NCI-H524 (cell line): ENCODE measurements around the gene BRCA1.
"Not testable (repeated sequence)": the region's sequence is repeated elsewhere in the genome, so short reads cannot be mapped to it uniquely, and the experiment has no call there.

Experiments used
- DNase-seq, 2 experiments: peaks; one replicate each; lab custom pipeline; 2025; lab: John Stamatoyannopoulos, UW

The BRCA1 gene

GRCh38 chr17:43069368-43069898, 55.7 kb downstream of the BRCA1 start:
- DNase-seq = no peak

- DNase-seq = no peak
Observed at GRCh38 chr17:43068570-43069367, 56.4 kb downstream of the BRCA1 start.

GRCh38 chr17:43062984-43063638, 62.1 kb downstream of the BRCA1 start:
- DNase-seq = no peak

- no peak for DNase-seq
Observed at GRCh38 chr17:43056051-43056450, 69.1 kb downstream of the BRCA1 start.

DNA sequence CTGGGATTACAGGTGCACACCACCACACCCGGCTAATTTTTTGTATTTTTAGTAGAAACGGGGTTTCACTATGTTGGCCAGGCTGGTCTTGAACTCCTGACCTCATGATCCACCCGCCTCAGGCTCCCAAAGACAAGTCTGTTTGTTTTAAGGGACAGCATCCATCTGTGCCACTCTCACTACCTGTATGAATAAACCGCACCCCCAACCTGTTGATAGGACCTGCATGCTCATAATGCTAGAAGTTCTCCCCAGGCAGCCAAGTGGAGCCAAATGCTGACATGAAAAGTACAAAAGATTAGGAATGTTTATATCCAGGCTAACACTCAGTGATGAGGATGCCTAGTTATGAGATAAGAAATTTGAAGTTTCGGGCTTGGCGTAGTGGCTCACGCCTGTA, 72.2 kb downstream of the BRCA1 start:
- DNase-seq = not testable (repeated sequence)

- DNase-seq = no peak
Observed at GRCh38 chr17:43051969-43052368, 73.2 kb downstream of the BRCA1 start.

DNA sequence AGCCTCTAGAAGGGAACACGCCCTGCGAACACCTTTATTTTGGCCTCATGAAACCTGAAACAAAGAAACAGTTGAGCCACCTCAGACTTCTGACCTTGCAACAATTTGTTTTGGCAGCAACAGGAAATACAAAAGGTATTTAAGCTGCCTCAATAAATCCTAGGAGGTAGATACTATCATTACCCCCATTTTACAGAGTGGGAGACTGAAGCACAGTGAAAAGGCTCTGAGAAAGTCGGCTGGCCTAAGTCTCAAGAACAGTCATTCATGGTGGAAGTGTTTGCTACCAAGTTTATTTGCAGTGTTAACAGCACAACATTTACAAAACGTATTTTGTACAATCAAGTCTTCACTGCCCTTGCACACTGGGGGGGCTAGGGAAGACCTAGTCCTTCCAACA, 81.1 kb downstream of the BRCA1 start:
- no peak for DNase-seq

- DNase-seq = no peak
Observed at GRCh38 chr17:43043307-43043706, 81.9 kb downstream of the BRCA1 start.

DNA sequence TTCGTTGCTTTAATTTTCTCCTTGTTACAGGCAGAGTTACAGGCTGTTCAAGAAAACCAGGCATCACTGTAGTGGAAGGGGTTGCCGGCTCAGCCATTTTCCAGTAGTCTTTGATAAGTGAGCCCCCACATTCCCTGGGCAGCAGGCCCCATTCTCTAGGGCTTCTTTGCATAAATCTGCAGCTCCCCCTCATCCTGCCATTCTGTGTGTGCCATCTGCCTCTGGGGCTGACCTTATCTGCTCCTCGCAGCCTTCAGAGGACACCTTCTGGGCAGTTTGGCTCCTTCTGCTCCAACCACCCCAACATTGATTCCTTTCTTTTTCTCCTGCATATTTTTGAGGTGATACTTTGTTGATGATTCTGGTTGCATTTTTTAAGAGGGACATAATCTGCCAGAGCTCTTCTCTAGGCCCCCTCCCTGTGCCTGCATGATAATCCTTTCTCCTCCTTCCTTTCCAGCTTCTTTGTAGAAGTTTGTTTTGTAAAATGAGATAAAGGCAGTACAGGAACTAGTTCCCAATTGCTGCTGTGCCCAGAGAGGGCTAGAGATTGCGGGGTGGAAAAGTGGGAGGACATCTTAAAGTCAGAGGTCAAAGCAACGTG, 83.0 kb downstream of the BRCA1 start:
- DNase-seq = peak; percentile 13 to 78

- no peak for DNase-seq
Observed at GRCh38 chr17:43040655-43041054, 84.5 kb downstream of the BRCA1 start.

GRCh38 chr17:43039646-43040045, 85.5 kb downstream of the BRCA1 start:
- DNase-seq = no peak

- DNase-seq = no peak
Observed at GRCh38 chr17:43034894-43035293, 90.3 kb downstream of the BRCA1 start.

- peak; percentile 97 to 99 for DNase-seq
Observed at GRCh38 chr17:43033948-43034881, 90.9 kb downstream of the BRCA1 start.

- no peak for DNase-seq
Observed at GRCh38 chr17:43031666-43032065, 93.5 kb downstream of the BRCA1 start.

DNA sequence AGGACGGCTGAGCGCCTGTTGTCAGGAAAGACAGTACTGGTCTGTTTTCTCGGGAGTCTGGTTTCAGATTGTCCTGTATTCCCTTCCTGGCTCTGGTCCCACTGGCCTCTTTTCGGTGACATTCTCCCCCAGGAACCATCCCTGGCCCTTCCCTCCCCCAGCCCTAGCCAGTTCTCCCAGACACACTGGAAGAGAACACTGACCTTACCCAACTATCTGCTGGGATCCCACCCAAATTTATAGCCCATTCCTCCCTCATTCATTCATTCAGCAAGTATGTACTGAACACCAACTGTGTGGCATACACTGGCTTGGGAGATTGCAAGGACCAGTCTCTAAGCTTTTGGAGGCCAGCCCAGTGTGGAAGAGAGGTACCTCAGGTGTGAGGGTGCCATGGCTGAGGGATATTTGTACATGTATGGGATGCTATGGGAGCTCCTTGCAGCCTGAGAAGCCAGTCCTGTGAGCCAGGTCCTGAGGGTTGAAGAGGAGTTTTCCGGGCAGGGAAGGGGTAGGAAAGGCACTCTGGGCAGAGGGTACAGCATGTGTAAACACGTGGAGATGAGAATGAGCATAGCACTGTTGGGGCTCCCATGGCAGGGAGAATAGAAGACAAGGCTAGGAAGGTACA, 94.9 kb downstream of the BRCA1 start:
- DNase-seq = no peak

DNA sequence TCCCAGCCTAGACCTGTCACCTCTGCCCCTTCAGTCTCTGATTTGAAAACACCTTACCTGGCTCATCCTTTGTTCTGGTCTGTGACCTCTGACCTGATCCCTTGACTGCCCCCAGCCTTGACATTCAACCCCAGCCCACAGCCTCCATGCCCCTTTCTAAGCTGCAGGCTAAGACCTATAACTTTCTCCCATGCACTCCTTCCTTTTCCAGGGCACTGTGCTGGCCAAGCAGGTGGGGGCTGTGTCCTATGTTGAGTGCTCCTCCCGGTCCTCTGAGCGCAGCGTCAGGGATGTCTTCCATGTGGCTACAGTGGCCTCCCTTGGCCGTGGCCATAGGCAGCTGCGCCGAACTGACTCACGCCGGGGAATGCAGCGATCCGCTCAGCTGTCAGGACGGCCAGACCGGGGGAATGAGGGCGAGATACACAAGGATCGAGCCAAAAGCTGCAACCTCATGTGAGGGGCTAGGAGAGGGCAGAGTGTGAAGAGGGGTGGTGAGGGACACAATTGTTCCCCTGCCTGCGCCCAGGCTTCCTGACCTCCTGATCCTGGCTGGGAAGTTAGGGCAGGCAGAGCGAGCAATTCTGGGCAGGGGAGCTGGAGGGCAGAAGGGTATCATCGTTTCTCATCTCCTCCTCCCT, 96.8 kb downstream of the BRCA1 start:
- DNase-seq = no peak

DNA sequence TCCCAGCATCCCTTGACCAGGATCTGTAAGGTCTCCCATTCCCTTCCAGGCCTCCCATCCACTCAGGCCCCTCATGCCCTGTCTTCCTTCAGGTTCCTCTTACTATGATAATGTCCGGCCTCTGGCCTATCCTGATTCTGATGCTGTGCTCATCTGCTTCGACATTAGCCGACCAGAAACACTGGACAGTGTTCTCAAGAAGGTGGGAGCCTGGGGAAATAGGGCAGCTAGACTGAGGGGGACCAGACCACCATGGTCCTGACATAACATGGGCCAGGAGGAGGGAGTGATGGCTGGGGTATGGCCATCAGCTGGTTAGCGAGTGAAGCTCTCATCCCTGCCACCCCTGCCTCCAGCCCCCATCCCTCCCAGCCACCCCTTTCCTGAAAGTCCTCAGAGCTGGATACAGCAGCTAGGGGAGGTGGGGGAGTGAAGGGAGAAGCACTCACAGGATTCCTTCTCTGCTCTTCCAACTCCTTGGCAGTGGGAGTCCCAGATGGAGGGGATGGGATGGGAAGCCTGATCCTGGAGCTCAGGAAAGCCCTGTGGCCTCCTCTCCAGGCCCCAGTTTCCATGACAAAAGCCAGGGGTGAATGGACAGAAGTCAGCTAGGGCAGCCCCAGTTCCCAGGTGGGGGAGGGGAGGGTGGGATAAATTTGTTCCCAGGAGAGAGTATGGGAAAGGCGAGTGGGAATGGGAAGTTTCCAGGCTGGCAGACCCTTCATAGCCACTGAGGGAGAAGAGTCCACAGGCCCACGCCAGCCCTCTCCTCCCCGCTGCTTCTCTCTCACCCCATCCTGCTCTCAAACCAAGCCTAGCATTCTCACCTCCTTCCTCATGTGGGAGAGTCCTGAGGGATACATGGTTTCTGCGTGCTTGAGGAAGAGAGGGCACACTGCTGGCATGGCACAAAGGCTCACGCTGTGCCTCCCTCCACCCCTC, 97.8 kb downstream of the BRCA1 start:
- no peak for DNase-seq

DNA sequence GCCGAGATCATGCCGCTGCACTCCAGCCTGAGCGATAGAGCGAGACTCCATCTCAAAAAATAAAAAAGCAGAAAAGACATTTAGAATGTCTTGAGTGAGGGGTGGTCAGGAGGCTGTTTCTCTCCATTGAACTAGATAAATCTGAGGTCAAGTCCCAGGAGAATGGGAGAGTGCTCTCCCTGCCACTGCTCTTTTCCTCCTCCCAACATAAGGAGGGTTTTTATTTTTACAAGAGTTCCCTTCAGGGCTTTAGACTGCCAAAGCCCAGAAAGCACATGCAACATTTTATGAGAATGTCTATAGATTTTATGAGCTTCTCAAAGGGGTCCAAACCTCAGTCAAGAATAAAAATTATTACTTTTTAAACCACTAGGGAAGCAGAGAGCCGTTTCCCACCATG, 98.6 kb downstream of the BRCA1 start:
- no peak for DNase-seq

GRCh38 chr17:43025766-43026537, 99.2 kb downstream of the BRCA1 start:
- no peak for DNase-seq
